PFSK-1 (cell line): Measurements from ENCODE around the gene IL6.

Experiments used
- FOXP2 ChIP-seq: optimal IDR thresholded peaks from 2 replicates; pipeline ENCODE3; 2011; ENCODE audit warnings: borderline replicate concordance, control low read depth, inconsistent platforms; ENCODE audit not compliant: insufficient read depth; ENCODE audit errors: extremely low read length, extremely low read depth
- POLR2AphosphoS5 ChIP-seq: IDR thresholded peaks from 2 replicates; pipeline ENCODE4 v1.6.1; 2012; ENCODE audit warnings: low read depth, mild to moderate bottlenecking, control low read depth, low read length, moderate library complexity
- REST ChIP-seq, 2 experiments: IDR thresholded peaks; 2 replicates each; pipeline versions ENCODE4 v1.6.1 to v1.8.0; 2011 to 2012; ENCODE audit warnings: low read depth in 2 of 2, low read length in 2 of 2, control low read depth in 1 of 2, inconsistent platforms in 1 of 2, mild to moderate bottlenecking in 1 of 2, moderate library complexity in 1 of 2; ENCODE audit not compliant: insufficient read depth in 1 of 2
- SIN3A ChIP-seq: IDR thresholded peaks from 2 replicates; pipeline ENCODE4 v1.6.1; 2012; ENCODE audit warnings: mild to moderate bottlenecking, low read length, moderate library complexity, borderline replicate concordance; ENCODE audit not compliant: insufficient read depth
- TAF1 ChIP-seq: IDR thresholded peaks from 2 replicates; pipeline ENCODE4 v1.6.1; 2012; ENCODE audit warnings: low read length, control low read depth, borderline replicate concordance; ENCODE audit not compliant: insufficient read depth

The IL6 gene

DNA sequence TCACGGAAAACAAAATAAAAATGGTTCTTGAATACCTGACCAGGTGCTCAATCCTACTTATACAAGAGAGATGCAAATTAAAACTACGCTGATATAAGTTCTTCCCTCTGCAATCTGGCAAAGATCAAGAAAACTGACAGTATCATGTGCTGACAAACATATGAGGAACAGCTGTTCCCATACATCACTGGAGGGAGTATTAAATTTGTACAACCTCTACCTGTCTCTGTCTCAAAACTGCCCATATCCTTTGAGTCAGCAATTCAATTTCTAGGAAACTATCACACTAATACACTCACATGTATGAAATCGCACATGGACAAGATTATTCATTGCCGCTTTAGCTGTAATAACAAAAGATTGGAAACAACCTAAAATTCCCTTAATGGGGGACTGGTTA lies 11.0 kb upstream of the IL6 start:
- TF ChIP-seq SIN3A (no peak), FOXP2 (no peak), REST (IDR thresholded peaks at IDR 0.05; ENCODE audit: insufficient read depth in 1 of 2, low read depth in 2 of 2, low read length in 2 of 2) (no peak), POLR2AphosphoS5 (no peak), TAF1 (no peak)

- TF ChIP-seq SIN3A (no peak), FOXP2 (no peak), TAF1 (no peak), REST (IDR thresholded peaks at IDR 0.05; ENCODE audit: insufficient read depth in 1 of 2, low read depth in 2 of 2, low read length in 2 of 2) (no peak), POLR2AphosphoS5 (no peak)
These were observed 9.2 kb upstream of the IL6 start for GRCh38 chr7:22717760-22718159.

DNA sequence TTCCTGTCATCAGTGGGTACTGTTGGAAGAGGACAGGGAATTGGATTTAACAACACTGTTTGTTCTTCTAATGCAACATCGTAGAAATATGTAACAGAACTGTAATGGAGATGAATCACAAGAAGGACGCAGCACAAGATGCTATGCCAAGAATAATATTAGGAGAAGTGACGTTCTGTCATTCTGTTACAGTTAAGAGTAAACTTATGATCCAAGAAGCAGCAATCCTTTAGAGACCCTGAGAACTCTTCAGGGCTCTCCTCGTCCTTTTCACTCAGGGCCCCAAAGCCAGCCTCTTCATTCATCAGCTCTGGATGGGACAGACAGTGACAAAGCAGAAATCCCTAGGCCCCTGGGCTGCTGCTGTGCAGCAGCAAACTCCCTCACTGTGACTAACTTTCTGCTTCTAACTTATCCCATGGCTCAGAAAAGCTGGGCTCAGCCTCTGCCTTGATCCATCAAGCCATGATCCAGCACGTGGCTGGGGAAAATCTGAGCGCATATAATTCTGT lies 8.7 kb upstream of the IL6 start:
- TF ChIP-seq FOXP2 (no peak), SIN3A (no peak), POLR2AphosphoS5 (no peak), TAF1 (no peak), REST (IDR thresholded peaks at IDR 0.05; ENCODE audit: insufficient read depth in 1 of 2, low read depth in 2 of 2, low read length in 2 of 2) (no peak)

- TF ChIP-seq POLR2AphosphoS5: no peak
- no peak for TF ChIP-seq FOXP2
- no peak for TF ChIP-seq TAF1
- no peak for TF ChIP-seq SIN3A
- TF ChIP-seq REST (IDR thresholded peaks at IDR 0.05; ENCODE audit: insufficient read depth in 1 of 2, low read depth in 2 of 2, low read length in 2 of 2): no peak
These were observed 8.0 kb upstream of the IL6 start for GRCh38 chr7:22718911-22719420.
